NB4 (cell line): ENCODE data around the gene TNFSF8.

ENCODE experiments used
- DNase-seq: peaks from one replicate; pipeline ENCODE4 v3.0.0; 2010; ENCODE audit warnings: low read depth
- H3K4me3 ChIP-seq: one replicate; pipeline ENCODE4 v1.5.1; 2011; ENCODE audit warnings: mild to moderate bottlenecking, low read depth, low read length, moderate library complexity
- CTCF ChIP-seq: IDR thresholded peaks from one replicate; pipeline ENCODE4 v1.5.1; 2012; ENCODE audit warnings: low read depth, low read length
- MYC ChIP-seq: IDR thresholded peaks from 2 replicates; pipeline ENCODE4 v1.6.1; 2011; ENCODE audit warnings: low read depth, low read length
- POLR2A ChIP-seq: IDR thresholded peaks from 2 replicates; pipeline ENCODE4 v1.6.1; 2011; ENCODE audit warnings: mild to moderate bottlenecking; ENCODE audit not compliant: insufficient read length; ENCODE audit errors: extremely low read depth
- TF ChIP-seq, protein P1 (sequence below): IDR thresholded peaks from 2 replicates; pipeline ENCODE4 v1.6.1; 2011; ENCODE audit warnings: low read depth, low read length

TNFSF8 gene

GRCh38 chr9:114941376-114941775 lies 11.0 kb upstream of the TNFSF8 start:
- no peak for DNase-seq
- TF ChIP-seq POLR2A (no peak), MYC (no peak), CTCF (no peak)
- TF ChIP-seq, protein P1, sequence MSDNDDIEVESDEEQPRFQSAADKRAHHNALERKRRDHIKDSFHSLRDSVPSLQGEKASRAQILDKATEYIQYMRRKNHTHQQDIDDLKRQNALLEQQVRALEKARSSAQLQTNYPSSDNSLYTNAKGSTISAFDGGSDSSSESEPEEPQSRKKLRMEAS, result no peak

DNA sequence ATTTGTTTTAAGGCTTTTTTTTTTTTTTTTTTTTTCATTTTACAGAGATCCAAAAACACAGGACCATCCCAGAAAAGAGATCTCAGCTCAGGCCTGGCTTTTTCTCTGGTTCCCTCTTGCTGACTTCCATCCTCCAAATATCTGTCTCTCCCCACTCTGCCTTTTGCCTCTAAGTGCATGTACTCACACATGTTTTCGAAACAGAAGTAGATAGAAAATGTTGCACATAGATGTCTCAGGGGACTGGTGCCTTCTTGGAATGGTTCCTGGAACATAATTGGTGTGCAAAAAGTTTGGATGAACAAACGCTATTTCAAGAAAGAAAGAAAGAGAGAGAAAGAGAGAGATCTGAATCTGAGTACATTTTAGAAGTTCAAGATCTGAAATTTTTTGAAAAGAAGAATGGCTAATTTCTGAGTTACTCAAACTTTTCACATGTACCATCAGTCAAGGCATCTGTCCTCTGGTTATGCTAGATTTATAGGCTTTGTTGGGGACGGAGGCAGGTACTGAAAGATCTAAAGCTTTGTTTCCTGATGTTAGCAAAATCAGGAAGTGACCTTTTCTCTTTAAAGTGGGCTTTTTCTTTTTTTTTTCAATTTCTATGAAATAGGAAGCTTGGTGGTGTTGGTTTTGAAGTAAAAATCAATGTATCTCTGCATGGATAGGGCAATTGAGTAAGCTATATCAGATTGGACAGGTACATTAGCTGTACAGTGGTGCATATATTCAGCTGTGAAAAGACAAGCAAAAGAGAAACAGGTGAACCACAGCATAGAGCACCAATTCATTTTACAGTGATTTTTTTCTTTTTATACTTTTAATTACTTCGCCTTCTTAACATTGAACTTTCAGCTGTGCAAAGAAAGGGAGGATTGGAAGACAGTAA lies 8.5 kb upstream of the TNFSF8 start:
- H3K4me3 ChIP-seq, result no peak overlapping the region
- DNase-seq, result no peak
- TF ChIP-seq POLR2A (no peak), MYC (no peak), CTCF (no peak)
- TF ChIP-seq, protein P1, result no peak

More at GRCh38 chr9:114941376-114941775, 11.0 kb upstream of the TNFSF8 start:
- H3K4me3 ChIP-seq, result no peak overlapping the region

DNA sequence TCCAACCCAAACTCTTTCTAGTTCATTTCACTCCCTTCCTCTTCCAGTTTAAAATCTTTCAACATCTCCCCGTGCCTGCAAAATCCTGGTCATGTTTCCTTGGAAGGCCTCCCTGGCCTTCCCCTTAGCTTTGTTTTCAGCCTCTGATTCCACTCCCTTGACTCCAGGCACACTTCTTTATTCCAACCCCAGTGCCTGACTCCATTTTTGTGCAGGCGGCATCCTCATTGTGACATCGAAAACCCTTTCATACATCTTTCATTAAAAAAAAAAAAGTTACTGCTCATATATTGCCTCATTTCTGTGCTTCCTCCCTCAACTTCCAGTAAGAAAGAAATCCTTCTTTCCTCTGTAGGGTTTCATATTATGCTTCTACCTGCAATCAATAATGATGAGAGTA lies 7.1 kb upstream of the TNFSF8 start:
- no peak for DNase-seq
- H3K4me3 ChIP-seq, result no peak overlapping the region
- TF ChIP-seq MYC (no peak), CTCF (no peak), POLR2A (no peak)
- TF ChIP-seq, protein P1, result no peak

GRCh38 chr9:114936581-114936980 lies 6.2 kb upstream of the TNFSF8 start:
- DNase-seq, result peak; percentile 48
- H3K4me3 ChIP-seq, result no peak overlapping the region
- TF ChIP-seq, protein P1, result no peak
- no peak for TF ChIP-seq POLR2A
- TF ChIP-seq CTCF, result no peak
- no peak for TF ChIP-seq MYC

DNA sequence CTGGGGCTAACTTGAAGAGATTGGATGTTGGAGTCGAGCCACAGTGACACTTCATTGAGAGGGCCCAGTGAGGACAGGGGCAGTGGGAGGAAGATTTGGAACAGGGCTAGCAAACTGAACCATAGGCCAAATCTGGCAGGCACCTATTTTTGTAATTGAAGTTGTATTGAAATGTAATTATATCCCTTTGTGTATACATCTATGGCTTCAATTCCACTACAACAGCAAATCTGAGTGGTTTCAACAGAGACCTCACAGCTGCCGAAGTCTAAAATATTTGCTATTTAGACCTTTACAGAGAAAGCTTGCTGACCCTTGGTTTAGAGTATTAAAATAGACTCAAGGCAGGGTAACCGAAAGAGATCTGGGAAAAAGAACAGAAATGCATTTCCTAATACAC lies 4.7 kb upstream of the TNFSF8 start:
- no peak for TF ChIP-seq CTCF
- no peak overlapping the region for H3K4me3 ChIP-seq
- no peak for DNase-seq

GRCh38 chr9:114932502-114932901 lies 2.1 kb upstream of the TNFSF8 start:
- DNase-seq, result no peak
- no peak overlapping the region for H3K4me3 ChIP-seq
- TF ChIP-seq CTCF (no peak), POLR2A (no peak), MYC (no peak)
- TF ChIP-seq, protein P1, result no peak
